Panc1 (cell line): ENCODE measurements around the gene SLC11A1. TPM values are rescaled to one million over a fixed set of nuclear protein-coding genes. Genes with fewer than 3 reads are reported as not detected.
A peak's percentile ranks its signal among the peaks of the same experiment; 100 is the strongest.

Experiments
- ATAC-seq: fragments of 200-7000 bp; cut with Tn5 transposase; 2 replicates; pipeline ENCODE4 v1.9.1; 2020; ENCODE audit warnings: mild to moderate bottlenecking, moderate library complexity
- BruUV-seq: library from RNA; stranded (reverse); fragments of 400-500 nt; replicated peaks from 2 replicates; lab custom pipeline; 2021; lab: Mats Ljungman, UMichigan
- CTCF ChIA-PET: fragments of 300-600 bp; sonication (Branson Sonifier 250); formaldehyde crosslinking; loops from one replicate; lab custom pipeline; 2022; ENCODE audit warnings: antibody characterized with exemption; lab: Charles Lee
- POLR2A ChIA-PET: fragments of 300-600 bp; sonication (Branson Sonifier 250); formaldehyde crosslinking; loops from one replicate; lab custom pipeline; 2022; ENCODE audit warnings: antibody characterized with exemption; lab: Charles Lee
- DNase-seq: peaks from one replicate; pipeline ENCODE4 v3.0.0-alpha.2; 2010; ENCODE audit warnings: low read depth, low spot score
- H3K27ac ChIP-seq: 2 replicates; pipeline ENCODE4 v1.5.1; 2011; ENCODE audit warnings: mild to moderate bottlenecking, low read length, inconsistent platforms
- H3K27me3 ChIP-seq: fragments of 200-500 bp; sonication (Bioruptor generic); 2 replicates; pipeline ENCODE4 v1.6.0; 2014; ENCODE audit warnings: low read length, inconsistent platforms; ENCODE audit not compliant: control insufficient read depth, insufficient read depth
- H3K36me3 ChIP-seq: fragments of 200-500 bp; sonication (Bioruptor generic); 2 replicates; pipeline ENCODE4 v1.5.1; 2014; ENCODE audit warnings: inconsistent platforms, mild to moderate bottlenecking, low read length, moderate library complexity; ENCODE audit not compliant: control insufficient read depth, insufficient read depth
- H3K4me1 ChIP-seq: 2 replicates; pipeline ENCODE4 v1.5.1; 2011; ENCODE audit warnings: inconsistent platforms, mild to moderate bottlenecking, low read length, moderate library complexity; ENCODE audit not compliant: control insufficient read depth, insufficient read depth
- H3K4me3 ChIP-seq, 2 experiments: 2 replicates each; pipeline ENCODE4 v1.5.1; 2011 to 2012; ENCODE audit warnings: low read depth in 2 of 2, low read length in 2 of 2, mild to moderate bottlenecking in 2 of 2, inconsistent platforms in 1 of 2, moderate library complexity in 1 of 2
- H3K9me3 ChIP-seq: fragments of 200-500 bp; sonication (Bioruptor generic); 2 replicates; pipeline ENCODE4 v1.5.1; 2014; ENCODE audit warnings: low read depth, mild to moderate bottlenecking, inconsistent platforms, low read length, moderate library complexity; ENCODE audit not compliant: control insufficient read depth, insufficient read depth
- CTCF ChIP-seq: fragments of 450-650 bp; IDR thresholded peaks from 2 replicates; pipeline ENCODE4 v1.5.1; 2017; ENCODE audit warnings: mild to moderate bottlenecking
- POLR2AphosphoS5 ChIP-seq: IDR thresholded peaks from 2 replicates; pipeline ENCODE4 v1.6.1; 2012; ENCODE audit warnings: mild to moderate bottlenecking, low read depth, low read length, moderate library complexity
- REST ChIP-seq, 2 experiments: IDR thresholded peaks; 2 replicates each; pipeline ENCODE4 v1.6.1; 2011 to 2012; ENCODE audit warnings: low read depth in 2 of 2, control low read depth in 1 of 2, low read length in 1 of 2, mild to moderate bottlenecking in 1 of 2, moderate library complexity in 1 of 2; ENCODE audit not compliant: insufficient read depth in 1 of 2
- SIN3A ChIP-seq: IDR thresholded peaks from 2 replicates; pipeline ENCODE4 v1.6.1; 2012; ENCODE audit warnings: low read depth, mild to moderate bottlenecking, low read length, moderate library complexity, borderline replicate concordance; ENCODE audit not compliant: insufficient read depth
- TCF7L2 ChIP-seq: IDR thresholded peaks from 2 replicates; pipeline ENCODE4 v1.6.1; 2011; ENCODE audit warnings: mild to moderate bottlenecking, low read depth, low read length, inconsistent platforms
- in situ Hi-C: cut with HindIII; loops from 2 replicates; pipeline ENCODE4 v1.10.0; 2016; ENCODE audit warnings: low sequenced_read_pairs, low pct_unique_long_range_greater_than_20kb
- intact Hi-C: fragments of 100-400 bp; cut with micrococcal nuclease; formaldehyde crosslinking; loops from one replicate; pipeline ENCODE4 v1.10.0; 2022; ENCODE audit not compliant: unreplicated experiment
- total RNA-seq: library from RNA; stranded (reverse); gene quantifications from one replicate; pipeline ENCODE4 v1.2.1, GENCODE V29; 2021; ENCODE audit not compliant: unreplicated experiment

The SLC11A1 gene
- total RNA-seq, 1 experiment from 2014 or later = 0.31 TPM

- in situ Hi-C loops (no loop called here), intact Hi-C loops (no loop called here)
- Histone ChIP-seq H3K9me3 (no peaks in the 10 kb centered on the region), H3K27me3 (no peaks in the 10 kb centered on the region), H3K4me1 (peaks cover 24% of the 10 kb centered on the region), H3K27ac (peak overlapping the region; percentile 99), H3K4me3 (peak overlapping the region in 1 of 2 experiments; percentile 72; a peak in 1 of 4 replicates), H3K36me3 (no peaks in the 10 kb centered on the region; the same call in 1 of the 2 replicates)
- ChIA-PET CTCF (no interaction called here), POLR2A (no interaction called here)
- TF ChIP-seq TCF7L2 = no peak
- TF ChIP-seq REST (IDR thresholded peaks at IDR 0.05; ENCODE audit: insufficient read depth in 1 of 2, low read depth in 2 of 2, low read length in 1 of 2) = no peak
- TF ChIP-seq POLR2AphosphoS5 = no peak
- TF ChIP-seq SIN3A = no peak
- no peak for TF ChIP-seq CTCF
- ATAC-seq = no peak
- DNase-seq = no peak
- BruUV-seq = no TSS peak
Observed at GRCh38 chr2:218395090-218395444, 13.0 kb downstream of the SLC11A1 start.

- no peaks in the 10 kb centered on the region; the same call in 1 of the 2 replicates for H3K36me3 ChIP-seq
- no peaks in the 10 kb centered on the region for H3K9me3 ChIP-seq
- H3K27ac ChIP-seq = peak overlapping the region; percentile 99
- POLR2A ChIA-PET = no interaction called here
- TF ChIP-seq CTCF (no peak), POLR2AphosphoS5 (no peak), SIN3A (no peak), TCF7L2 (no peak), REST (IDR thresholded peaks at IDR 0.05; ENCODE audit: insufficient read depth in 1 of 2, low read depth in 2 of 2, low read length in 1 of 2) (no peak)
- H3K4me3 ChIP-seq = peak overlapping the region; percentile 72 to 76
- no peak for DNase-seq
- intact Hi-C loops (no loop called here), in situ Hi-C loops (no loop called here)
- no peaks in the 10 kb centered on the region for H3K27me3 ChIP-seq
- BruUV-seq = no TSS peak
- no peak for ATAC-seq
- H3K4me1 ChIP-seq = peaks cover 24% of the 10 kb centered on the region
- CTCF ChIA-PET = interaction anchor here (1.0 kb wide), 1 partner anchor 108 kb away, joined by 5 read pairs; no protein-coding TSS in a partner anchor
Observed at GRCh38 chr2:218395456-218395825, 13.4 kb downstream of the SLC11A1 start.
